Ishikawa (cell line): Measurements from ENCODE around the gene TBC1D14.

Experiments
- CEBPB ChIP-seq: IDR thresholded peaks from 2 replicates; pipeline ENCODE4 v1.6.1; 2012
- CREB1 ChIP-seq: IDR thresholded peaks from 2 replicates; pipeline ENCODE4 v1.6.1; 2012; ENCODE audit warnings: low read depth
- EGR1 ChIP-seq: IDR thresholded peaks from 2 replicates; pipeline ENCODE4 v1.6.1; 2012
- EP300 ChIP-seq: IDR thresholded peaks from 2 replicates; pipeline ENCODE4 v1.6.1; 2012; ENCODE audit warnings: borderline replicate concordance
- FOXM1 ChIP-seq: IDR thresholded peaks from 2 replicates; pipeline ENCODE4 v1.6.1; 2012; ENCODE audit warnings: low read depth, borderline replicate concordance
- NFIC ChIP-seq: IDR thresholded peaks from 2 replicates; pipeline ENCODE4 v1.6.1; 2012
- RAD21 ChIP-seq: IDR thresholded peaks from 2 replicates; pipeline ENCODE4 v1.6.1; 2012; ENCODE audit warnings: low read depth
- TAF1 ChIP-seq: IDR thresholded peaks from 2 replicates; pipeline ENCODE4 v1.6.1; 2012; ENCODE audit warnings: low read depth, mild to moderate bottlenecking
- TCF12 ChIP-seq: IDR thresholded peaks from 2 replicates; pipeline ENCODE4 v1.6.1; 2012; ENCODE audit warnings: low read depth
- TEAD4 ChIP-seq: IDR thresholded peaks from 2 replicates; pipeline ENCODE4 v1.6.1; 2012
- YY1 ChIP-seq: IDR thresholded peaks from 2 replicates; pipeline ENCODE4 v1.6.1; 2012; ENCODE audit warnings: low read depth
- ZBTB7A ChIP-seq: IDR thresholded peaks from 2 replicates; pipeline ENCODE4 v1.6.1; 2012; ENCODE audit warnings: low read depth
- TF ChIP-seq, protein P1 (sequence below): IDR thresholded peaks from 2 replicates; pipeline ENCODE4 v1.6.1; 2012
- TF ChIP-seq, protein P2 (sequence below): IDR thresholded peaks from 2 replicates; pipeline ENCODE4 v1.6.1; 2012
- TF ChIP-seq, protein P3 (sequence below): IDR thresholded peaks from 2 replicates; pipeline ENCODE4 v1.6.1; 2012; ENCODE audit warnings: low read depth, mild to moderate bottlenecking

TBC1D14 gene

DNA sequence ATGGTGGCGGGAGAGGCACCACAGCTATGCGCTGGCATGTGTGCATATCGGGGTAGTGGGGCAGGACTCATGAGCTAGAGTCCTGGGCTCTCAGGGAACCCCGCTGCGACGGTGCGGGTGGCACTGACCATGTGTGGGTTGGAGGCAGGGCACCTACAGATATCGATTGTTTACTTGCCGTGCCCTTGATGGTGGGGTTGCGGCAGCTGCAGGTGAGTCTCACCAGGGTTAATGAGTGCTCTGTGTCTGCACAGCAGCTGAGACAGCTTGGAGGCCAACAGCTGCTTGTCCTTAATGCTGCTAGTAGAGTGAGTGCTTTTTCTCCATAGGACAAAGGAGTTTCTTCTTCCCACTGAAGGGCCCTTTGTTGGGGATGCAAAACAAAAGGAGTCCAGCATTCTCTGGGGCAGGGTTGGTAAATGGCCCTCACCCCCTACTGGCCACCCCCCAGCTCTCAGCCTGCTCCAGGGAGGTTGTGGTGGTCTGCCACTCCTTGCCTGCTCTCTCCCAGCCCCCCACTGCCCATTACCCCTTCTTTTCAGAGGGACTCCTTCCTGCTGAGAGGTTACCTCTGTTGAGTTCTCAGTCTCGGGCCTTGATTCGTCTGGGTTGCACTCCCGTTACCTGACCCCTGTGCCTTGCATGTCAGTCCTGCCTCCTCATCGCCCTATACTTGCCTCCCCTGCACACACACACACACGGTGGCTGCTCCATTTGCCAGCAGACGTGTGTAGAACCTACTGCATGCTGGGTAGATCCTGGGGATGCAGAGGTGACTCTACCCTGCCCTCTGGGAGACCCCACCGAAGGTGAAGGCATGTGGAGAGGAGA is 52.8 kb downstream of the TBC1D14 start:
- TF ChIP-seq YY1, result no peak
- no peak for TF ChIP-seq CREB1
- TF ChIP-seq TCF12, result no peak
- no peak for TF ChIP-seq TAF1
- no peak for TF ChIP-seq TEAD4
- TF ChIP-seq, protein P1, sequence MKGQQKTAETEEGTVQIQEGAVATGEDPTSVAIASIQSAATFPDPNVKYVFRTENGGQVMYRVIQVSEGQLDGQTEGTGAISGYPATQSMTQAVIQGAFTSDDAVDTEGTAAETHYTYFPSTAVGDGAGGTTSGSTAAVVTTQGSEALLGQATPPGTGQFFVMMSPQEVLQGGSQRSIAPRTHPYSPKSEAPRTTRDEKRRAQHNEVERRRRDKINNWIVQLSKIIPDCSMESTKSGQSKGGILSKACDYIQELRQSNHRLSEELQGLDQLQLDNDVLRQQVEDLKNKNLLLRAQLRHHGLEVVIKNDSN, result no peak
- no peak for TF ChIP-seq EP300
- no peak for TF ChIP-seq NFIC
- no peak for TF ChIP-seq EGR1
- no peak for TF ChIP-seq RAD21

DNA sequence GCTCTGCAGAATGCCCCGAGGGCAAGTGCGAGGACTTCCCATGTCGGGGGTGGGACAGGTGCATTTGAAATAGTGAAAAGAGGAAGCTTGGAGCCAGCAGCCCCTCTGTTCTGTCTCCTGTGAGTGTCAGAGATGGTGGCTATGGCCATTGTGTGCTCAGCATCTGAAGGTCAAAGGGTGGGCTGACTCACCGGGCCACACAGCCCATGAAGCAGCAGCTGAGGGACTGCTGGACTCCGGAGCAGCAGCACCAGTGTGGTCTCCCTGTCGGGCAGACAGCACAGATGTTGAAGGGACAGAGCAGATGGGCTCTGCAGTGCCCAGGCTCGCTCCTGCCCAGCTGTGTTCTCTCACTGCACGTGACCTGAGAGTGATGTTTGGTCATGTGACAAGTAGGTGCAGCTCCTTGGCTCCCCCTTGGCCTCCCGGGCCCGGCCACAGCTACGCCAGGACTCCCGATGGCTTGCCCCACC is 53.5 kb downstream of the TBC1D14 start:
- no peak for TF ChIP-seq FOXM1
- TF ChIP-seq, protein P1, result peak; percentile 31; the same call in 1 of the 2 replicates

DNA sequence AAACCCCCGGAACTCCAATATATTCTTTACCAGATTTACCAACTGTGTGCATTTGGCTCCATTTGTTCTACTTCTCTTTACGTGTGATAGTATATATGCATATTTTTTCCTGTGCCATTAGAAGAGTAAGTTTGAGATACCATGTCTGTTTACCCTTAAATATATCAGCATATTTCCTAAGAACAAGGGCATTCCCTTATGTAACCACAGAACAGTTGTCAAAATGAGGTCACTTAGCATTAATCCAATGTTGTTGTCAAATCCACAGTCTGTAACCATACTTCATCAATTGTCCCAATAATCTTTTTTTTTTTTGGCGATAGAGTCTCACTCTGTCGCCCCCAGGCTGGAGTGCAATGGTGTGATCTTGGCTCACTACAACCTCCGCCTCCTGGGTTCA is 55.2 kb downstream of the TBC1D14 start:
- no peak for TF ChIP-seq TCF12
- no peak for TF ChIP-seq FOXM1
- no peak for TF ChIP-seq CEBPB
- TF ChIP-seq CREB1, result no peak
- TF ChIP-seq, protein P1, result no peak
- TF ChIP-seq EP300, result no peak
- TF ChIP-seq EGR1, result no peak
- TF ChIP-seq, protein P2, sequence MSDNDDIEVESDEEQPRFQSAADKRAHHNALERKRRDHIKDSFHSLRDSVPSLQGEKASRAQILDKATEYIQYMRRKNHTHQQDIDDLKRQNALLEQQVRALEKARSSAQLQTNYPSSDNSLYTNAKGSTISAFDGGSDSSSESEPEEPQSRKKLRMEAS, result no peak
- no peak for TF ChIP-seq YY1
- no peak for TF ChIP-seq NFIC
- TF ChIP-seq ZBTB7A, result no peak
- no peak for TF ChIP-seq RAD21
- TF ChIP-seq, protein P3, sequence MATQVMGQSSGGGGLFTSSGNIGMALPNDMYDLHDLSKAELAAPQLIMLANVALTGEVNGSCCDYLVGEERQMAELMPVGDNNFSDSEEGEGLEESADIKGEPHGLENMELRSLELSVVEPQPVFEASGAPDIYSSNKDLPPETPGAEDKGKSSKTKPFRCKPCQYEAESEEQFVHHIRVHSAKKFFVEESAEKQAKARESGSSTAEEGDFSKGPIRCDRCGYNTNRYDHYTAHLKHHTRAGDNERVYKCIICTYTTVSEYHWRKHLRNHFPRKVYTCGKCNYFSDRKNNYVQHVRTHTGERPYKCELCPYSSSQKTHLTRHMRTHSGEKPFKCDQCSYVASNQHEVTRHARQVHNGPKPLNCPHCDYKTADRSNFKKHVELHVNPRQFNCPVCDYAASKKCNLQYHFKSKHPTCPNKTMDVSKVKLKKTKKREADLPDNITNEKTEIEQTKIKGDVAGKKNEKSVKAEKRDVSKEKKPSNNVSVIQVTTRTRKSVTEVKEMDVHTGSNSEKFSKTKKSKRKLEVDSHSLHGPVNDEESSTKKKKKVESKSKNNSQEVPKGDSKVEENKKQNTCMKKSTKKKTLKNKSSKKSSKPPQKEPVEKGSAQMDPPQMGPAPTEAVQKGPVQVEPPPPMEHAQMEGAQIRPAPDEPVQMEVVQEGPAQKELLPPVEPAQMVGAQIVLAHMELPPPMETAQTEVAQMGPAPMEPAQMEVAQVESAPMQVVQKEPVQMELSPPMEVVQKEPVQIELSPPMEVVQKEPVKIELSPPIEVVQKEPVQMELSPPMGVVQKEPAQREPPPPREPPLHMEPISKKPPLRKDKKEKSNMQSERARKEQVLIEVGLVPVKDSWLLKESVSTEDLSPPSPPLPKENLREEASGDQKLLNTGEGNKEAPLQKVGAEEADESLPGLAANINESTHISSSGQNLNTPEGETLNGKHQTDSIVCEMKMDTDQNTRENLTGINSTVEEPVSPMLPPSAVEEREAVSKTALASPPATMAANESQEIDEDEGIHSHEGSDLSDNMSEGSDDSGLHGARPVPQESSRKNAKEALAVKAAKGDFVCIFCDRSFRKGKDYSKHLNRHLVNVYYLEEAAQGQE, result no peak
- no peak for TF ChIP-seq TAF1
- TF ChIP-seq TEAD4, result no peak

DNA sequence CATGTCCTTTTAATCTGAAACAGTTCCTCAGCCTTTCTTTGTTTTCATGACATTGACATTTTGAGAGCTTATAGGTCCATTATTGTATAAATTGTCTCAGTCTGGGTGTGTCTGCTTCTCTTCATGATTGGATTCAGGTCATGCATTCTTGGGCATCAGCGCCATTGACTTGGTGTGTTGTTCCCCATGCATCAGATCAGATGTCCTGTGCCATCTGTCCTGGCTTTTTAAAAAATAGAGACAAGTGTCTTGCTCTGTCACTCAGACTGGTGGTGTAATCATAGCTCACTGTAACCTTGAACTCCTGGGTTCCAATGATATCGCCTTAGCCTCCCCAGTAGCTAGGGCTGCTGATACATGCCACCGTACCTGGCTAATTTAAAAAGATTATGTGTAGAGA is 55.7 kb downstream of the TBC1D14 start:
- no peak for TF ChIP-seq TEAD4
- TF ChIP-seq RAD21, result no peak
- no peak for TF ChIP-seq EGR1
- TF ChIP-seq, protein P3, result no peak
- TF ChIP-seq TAF1, result no peak
- no peak for TF ChIP-seq NFIC
- TF ChIP-seq, protein P1, result no peak
- no peak for TF ChIP-seq EP300
- TF ChIP-seq YY1, result no peak
- TF ChIP-seq, protein P2, result no peak
- no peak for TF ChIP-seq ZBTB7A

DNA sequence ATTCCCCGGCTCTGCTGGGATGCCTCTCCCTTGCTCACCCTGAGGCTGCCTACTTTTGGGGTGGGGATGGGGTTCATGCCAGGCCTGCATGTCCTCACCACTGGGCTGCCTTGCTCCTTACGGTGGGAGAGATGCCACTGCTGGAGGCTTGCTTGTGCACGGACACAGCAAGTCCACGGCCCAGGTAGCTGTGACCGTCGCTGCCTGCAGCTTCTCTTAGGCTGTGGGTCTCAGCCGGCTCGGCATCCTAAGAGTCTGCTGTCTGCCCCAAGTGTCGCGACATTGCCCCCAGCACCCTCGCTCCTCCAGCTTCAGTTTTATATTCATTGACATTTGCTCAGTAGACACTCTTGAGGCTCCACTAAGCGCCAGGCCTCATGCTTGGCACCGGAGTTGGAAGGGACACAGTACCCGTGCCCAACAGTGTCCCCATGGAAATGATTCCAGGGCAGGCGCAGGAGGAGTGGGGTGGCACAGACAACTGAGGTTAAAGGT is 58.3 kb downstream of the TBC1D14 start:
- TF ChIP-seq CREB1, result no peak
- no peak for TF ChIP-seq EGR1
- no peak for TF ChIP-seq TAF1
- TF ChIP-seq, protein P1, result no peak
- TF ChIP-seq FOXM1, result no peak
- TF ChIP-seq RAD21, result no peak
- TF ChIP-seq, protein P2, result no peak
- TF ChIP-seq EP300, result no peak
- no peak for TF ChIP-seq CEBPB
- TF ChIP-seq NFIC, result no peak
- no peak for TF ChIP-seq YY1
- TF ChIP-seq TCF12, result no peak
- no peak for TF ChIP-seq TEAD4
- TF ChIP-seq, protein P3, result no peak
- no peak for TF ChIP-seq ZBTB7A
